ENCODE measurements around the gene NAGK.
"Not testable (repeated sequence)": the region's sequence is repeated elsewhere in the genome, so short reads cannot be mapped to it uniquely, and the experiment has no call there.

Gene NAGK

DNA sequence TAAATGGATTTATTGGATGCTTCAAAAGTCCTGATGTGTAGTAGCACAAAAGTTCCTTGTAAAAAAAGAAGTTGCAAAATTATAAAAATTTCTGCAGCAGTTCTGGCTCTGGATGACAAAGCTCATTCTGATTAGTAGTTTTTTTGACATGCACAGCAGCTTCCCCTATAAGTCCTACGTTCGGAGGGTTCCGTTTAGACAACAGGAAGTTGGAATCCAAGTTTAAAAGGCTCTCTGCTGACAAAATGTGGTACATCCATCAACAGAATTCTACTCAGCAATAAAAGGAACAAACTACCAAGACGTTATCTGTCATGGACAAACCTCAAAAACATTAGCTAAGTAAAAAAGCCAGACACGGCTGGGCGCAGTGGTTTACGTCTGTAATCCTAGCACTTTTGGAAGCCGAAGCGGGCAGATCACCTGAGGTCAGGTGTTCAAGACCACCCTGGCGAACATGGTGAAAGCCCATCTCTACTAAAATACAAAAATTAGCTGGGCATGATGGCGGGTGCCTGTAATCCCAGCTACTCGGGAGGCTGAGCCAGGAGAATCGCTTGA is 15.4 kb downstream of the NAGK start:
- not testable (repeated sequence) for H3K4me3 Mint-ChIP-seq; H3K27ac Mint-ChIP-seq; ATAC-seq; H3K9me3 Mint-ChIP-seq; DNase-seq (ENCODE audit: low spot score in 2 of 2)
- Mint-ChIP-seq H3K4me1 (peaks cover 11% of the 10 kb centered on the region), H3K36me3 (peaks cover 13% of the 10 kb centered on the region)

DNA sequence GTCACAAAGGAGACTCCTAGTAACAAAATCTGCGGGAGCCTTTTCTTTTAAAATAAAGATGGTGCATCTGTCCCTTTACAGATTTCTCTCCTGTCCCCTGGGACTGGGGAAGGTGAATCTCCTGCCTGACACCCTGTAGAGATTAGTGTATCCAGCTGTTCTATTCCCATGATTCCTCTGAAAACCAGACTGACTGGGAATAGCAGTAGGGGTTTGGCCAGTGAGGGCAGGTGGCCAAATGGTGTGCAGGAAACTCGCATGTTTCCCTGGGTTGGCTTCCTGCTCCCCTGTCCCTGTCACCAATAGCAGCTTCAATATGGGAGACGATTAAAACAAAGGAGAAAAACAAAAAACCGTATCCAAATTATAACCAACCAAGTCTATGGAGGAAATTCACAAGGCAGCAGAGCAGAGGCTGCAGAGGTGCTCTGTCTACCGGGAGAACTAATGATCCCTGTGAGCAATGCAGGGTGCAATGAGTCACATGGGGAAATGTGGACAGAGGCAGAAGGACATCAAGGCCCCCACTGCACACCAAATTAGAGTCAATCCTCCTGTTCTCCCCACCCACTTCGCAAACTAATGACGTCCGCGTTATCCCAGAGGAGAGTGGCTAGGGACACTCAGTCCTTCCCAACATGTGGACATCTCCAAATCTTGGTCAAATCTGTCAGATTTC is 17.0 kb downstream of the NAGK start:
- H3K36me3 Mint-ChIP-seq; DNase-seq (ENCODE audit: low spot score in 2 of 2); H3K9me3 Mint-ChIP-seq; H3K4me3 Mint-ChIP-seq; H3K27ac Mint-ChIP-seq; ATAC-seq: not testable (repeated sequence)
- H3K4me1 Mint-ChIP-seq: peaks cover 11% of the 10 kb centered on the region

DNA sequence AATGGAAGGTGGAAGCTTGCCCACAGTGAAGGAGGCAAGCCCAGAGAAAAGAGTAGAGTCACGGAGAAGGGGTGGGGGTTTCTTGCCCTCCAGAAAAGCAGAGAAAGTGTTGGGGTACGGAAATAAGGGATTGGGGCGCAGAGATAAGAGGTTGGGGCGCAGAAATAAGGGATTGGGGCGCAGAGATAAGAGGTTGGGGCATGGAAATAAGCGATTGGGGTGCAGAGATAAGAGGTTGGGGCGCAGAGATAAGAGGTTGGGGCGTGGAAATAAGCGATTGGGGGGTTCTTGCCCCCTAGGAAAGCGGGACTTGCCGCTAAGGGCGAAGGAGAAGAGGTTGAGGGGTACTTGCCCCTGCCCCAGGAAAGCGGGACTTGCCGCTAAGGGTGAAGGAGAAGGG is 21.0 kb downstream of the NAGK start:
- not testable (repeated sequence) for H3K36me3 Mint-ChIP-seq; ATAC-seq; H3K27ac Mint-ChIP-seq; H3K4me1 Mint-ChIP-seq; H3K9me3 Mint-ChIP-seq; H3K4me3 Mint-ChIP-seq; DNase-seq (ENCODE audit: low spot score in 2 of 2)

DNA sequence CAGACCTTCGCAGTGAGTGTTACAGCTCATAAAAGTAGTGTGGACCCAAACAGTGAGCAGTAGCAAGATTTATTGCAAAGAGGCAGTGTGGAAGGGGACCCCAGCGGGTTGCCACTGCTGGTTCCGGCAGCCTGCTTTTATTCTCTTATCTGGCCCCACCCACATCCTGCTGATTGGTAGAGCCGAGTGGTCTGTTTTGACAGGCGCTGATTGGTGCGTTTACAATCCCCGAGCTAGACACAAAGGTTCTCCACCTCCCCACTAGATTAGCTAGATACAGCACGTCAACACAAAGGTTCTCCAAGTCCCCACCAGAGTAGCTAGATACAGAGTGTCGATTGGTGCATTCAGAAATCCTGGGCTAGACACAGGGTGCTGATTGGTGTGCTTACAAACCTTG is 23.4 kb downstream of the NAGK start:
- not testable (repeated sequence) for ATAC-seq; DNase-seq (ENCODE audit: low spot score in 2 of 2); H3K27ac Mint-ChIP-seq; H3K9me3 Mint-ChIP-seq; H3K4me3 Mint-ChIP-seq; H3K36me3 Mint-ChIP-seq; H3K4me1 Mint-ChIP-seq

DNA sequence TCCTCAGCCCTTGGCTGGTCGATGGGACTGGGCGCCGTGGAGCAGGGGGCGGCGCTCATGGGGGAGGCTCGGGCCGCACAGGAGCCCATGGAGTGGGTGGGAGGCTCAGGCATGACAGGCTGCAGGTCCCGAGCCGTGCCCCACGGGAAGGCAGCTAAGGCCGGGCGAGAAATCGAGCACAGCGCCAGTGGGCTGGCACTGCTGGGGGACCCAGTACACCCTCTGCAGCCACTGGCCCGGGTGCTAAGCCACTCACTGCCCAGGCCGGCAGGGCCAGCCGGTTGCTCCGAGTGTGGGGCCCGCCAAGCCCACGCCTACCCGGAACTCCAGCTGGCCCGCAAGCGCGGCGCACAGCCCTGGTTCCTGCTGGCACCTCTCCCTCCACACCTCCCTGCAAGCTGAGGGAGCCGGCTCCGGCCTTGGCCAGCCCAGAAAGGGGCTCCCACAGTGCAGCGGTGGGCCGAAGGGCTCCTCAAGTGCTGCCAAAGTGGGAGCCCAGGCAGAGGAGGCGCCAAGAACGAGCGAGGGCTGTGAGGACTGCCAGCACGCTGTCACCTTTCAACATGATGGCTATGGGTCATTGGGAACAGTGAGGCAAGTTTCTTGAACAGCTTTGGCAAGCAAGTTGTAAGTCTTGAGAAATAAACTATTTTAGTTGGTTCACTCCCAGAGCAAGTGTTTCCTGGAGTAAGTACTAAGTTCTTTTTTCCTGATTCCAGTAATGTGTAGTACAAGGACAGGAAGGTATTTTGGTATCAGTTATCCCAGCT is 24.2 kb downstream of the NAGK start:
- H3K27ac Mint-ChIP-seq; DNase-seq (ENCODE audit: low spot score in 2 of 2); ATAC-seq; H3K36me3 Mint-ChIP-seq; H3K9me3 Mint-ChIP-seq; H3K4me1 Mint-ChIP-seq; H3K4me3 Mint-ChIP-seq: not testable (repeated sequence)

DNA sequence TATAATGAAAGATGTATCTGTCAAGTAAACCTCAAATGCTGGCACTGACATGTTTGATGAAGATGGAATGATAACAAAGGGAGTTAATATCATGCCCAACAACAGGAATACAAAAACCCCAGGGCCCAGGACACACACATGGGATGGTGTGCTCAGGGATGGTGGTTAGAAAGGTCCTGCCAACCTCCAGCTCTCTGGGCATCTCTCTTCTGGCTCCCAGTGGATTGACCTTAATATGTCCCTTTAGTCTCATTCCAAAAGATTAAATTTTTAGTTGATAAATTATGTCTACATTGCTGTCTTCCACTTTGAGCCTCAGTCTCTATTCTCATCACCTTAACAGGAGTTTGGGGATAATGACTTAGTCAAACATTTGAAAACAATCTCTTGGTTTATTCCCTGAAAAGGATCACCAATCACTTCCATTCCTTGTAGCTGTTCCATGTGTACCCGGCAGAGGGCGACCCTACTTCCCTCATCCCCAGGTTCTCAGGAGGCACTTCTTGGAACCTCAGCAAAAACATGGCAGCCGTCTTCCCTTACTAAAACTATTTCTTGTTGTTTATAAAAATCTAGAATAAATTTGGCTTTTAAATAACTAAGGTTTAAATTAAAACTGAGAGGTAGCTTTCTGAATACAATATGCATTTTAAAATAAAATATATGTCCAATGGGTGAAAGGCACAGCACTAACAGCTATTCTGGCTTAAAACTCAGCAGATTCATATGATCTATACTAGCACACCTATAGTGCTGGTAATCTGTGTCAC is 31.9 kb downstream of the NAGK start:
- no peaks in the 10 kb centered on the region for H3K4me1 Mint-ChIP-seq
- peaks cover 1% of the 10 kb centered on the region for H3K9me3 Mint-ChIP-seq
- ATAC-seq (peak; percentile 58), DNase-seq (ENCODE audit: low spot score in 2 of 2) (peak in 1 of 2 donors; percentile 23)
- no peaks in the 10 kb centered on the region for H3K36me3 Mint-ChIP-seq
- no peak overlapping the region for H3K4me3 Mint-ChIP-seq
- H3K27ac Mint-ChIP-seq: no peak overlapping the region

DNA sequence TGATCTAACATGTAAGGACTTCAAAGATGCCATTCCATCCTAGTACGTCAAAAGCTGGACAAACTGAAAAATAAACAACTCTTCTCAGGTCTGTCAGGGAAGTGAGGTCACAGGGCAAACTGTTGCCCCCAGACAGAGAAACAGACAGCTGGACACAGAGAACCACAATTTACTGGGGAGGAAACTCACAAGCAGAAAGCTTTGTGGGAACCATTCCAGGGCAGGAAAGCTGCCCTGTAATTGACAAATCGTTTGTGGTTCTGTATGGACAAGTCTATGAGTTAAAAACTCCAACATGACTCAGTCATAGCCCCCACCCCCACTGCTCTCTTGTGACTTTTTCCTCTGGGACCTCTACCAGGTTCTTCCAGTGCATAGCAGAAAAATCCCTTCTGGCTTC is 33.2 kb downstream of the NAGK start:
- no peak for ATAC-seq
- DNase-seq (ENCODE audit: low spot score in 2 of 2): no peak
- no peaks in the 10 kb centered on the region for H3K36me3 Mint-ChIP-seq
- no peak overlapping the region for H3K27ac Mint-ChIP-seq
- no peak overlapping the region for H3K4me3 Mint-ChIP-seq
- peaks cover 3% of the 10 kb centered on the region for H3K9me3 Mint-ChIP-seq
- no peaks in the 10 kb centered on the region for H3K4me1 Mint-ChIP-seq

DNA sequence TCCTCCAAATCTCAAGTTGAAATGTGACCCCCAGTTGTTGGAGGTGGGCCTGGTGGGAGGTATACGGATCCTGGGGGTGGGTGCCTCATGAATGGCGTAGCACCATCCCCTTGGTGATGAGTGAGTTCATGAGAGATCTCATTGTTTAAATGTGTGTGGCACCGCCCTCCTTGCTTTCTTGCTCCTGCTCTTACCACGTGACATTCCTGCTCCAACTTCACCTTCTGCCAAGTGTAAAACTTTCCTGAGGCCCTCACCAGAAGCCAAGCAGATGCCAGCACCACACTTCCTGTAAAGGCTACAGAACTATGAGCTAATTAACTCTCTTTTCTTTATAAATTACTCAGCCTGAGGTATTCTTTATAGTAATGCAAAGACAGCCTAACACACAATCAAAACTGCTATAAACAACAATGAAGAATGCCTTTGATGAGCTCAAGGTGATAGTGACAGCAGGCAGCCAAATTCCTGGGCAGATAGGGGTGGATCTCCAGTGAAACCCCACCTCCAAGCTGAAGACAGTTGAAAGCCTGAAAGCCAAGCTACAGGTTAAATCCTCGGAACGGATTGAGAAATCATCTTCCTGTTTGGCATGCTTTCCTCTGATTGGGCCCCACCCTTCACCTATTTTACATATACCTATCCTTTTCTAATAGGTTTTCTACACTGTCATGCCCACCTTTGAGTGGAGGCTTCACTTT is 34.7 kb downstream of the NAGK start:
- ATAC-seq (no peak), DNase-seq (ENCODE audit: low spot score in 2 of 2) (no peak)
- Mint-ChIP-seq H3K4me1 (no peaks in the 10 kb centered on the region), H3K36me3 (no peaks in the 10 kb centered on the region), H3K9me3 (peaks cover 3% of the 10 kb centered on the region), H3K27ac (no peak overlapping the region), H3K4me3 (no peak overlapping the region)

DNA sequence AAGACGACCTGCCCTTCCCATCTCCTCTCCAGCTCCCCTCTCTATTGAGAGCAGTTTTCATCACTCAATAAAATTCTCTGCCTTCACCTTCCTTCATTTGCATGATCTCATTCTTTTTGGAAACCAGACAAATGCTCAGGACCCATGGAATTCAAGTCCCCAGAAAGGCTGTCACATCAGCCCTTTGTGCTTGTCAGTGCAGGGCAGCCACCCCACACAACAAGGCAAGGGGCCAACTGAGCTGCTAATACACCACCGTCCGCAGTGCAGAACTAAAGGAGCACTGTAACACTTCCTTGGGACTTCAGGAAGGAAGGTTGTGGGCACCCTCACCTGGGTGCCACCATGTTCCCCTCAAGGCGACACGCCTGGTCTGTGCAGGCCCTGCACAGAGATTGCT is 35.4 kb downstream of the NAGK start:
- no peak for ATAC-seq

DNA sequence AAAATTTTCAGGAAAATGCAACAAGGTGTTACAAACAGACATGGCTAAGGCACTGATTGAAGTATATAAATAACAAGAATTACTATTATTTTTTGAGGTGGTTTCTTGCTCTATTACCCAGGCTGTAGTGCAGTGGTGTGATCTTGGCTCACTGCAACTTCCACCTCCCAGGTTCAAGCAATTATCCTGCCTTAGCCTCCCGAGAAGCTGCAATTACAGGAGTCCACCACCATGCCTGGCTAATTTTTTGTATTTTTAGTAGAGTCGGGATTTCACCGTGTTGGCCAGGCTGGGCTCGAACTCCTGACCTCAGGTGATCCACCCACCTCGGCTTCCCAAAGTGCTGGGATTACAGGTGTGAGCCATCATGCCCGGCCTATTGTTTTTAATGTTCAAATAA is 38.0 kb downstream of the NAGK start:
- H3K27ac Mint-ChIP-seq; H3K9me3 Mint-ChIP-seq; DNase-seq (ENCODE audit: low spot score in 2 of 2); H3K4me3 Mint-ChIP-seq; H3K4me1 Mint-ChIP-seq; ATAC-seq: not testable (repeated sequence)
- peaks cover 14% of the 10 kb centered on the region for H3K36me3 Mint-ChIP-seq

More for the DNA sequence above, 35.4 kb downstream of the NAGK start:
- H3K9me3 Mint-ChIP-seq: peaks cover 3% of the 10 kb centered on the region
- H3K27ac Mint-ChIP-seq: no peak overlapping the region
- H3K4me3 Mint-ChIP-seq: no peak overlapping the region
- no peak for DNase-seq (ENCODE audit: low spot score in 2 of 2)
- H3K4me1 Mint-ChIP-seq: no peaks in the 10 kb centered on the region
- peaks cover 1% of the 10 kb centered on the region for H3K36me3 Mint-ChIP-seq

DNA sequence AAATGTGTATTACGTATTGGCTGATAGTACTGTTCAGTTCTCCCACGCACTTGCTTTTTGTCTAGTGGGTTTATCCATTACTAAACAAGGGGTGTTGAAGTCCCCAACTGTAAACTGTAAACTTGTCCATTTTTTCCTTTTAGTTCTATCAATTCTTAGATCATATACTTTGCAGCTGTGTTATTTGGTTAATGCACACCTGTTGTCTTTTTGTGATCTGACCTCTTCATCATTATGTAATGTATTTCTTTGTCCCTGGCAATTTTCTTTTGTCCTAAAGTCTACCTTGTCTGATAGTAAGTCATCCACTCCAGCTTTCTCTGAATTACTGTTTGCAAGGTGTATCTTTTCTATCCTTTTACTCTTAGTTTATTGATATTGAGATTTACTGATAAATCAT is 39.6 kb downstream of the NAGK start:
- H3K27ac Mint-ChIP-seq: no peak overlapping the region
- no peak for DNase-seq (ENCODE audit: low spot score in 2 of 2)
- peaks cover 14% of the 10 kb centered on the region for H3K36me3 Mint-ChIP-seq
- peaks cover 3% of the 10 kb centered on the region for H3K9me3 Mint-ChIP-seq
- H3K4me3 Mint-ChIP-seq: no peak overlapping the region
- ATAC-seq: no peak
- H3K4me1 Mint-ChIP-seq: no peaks in the 10 kb centered on the region

DNA sequence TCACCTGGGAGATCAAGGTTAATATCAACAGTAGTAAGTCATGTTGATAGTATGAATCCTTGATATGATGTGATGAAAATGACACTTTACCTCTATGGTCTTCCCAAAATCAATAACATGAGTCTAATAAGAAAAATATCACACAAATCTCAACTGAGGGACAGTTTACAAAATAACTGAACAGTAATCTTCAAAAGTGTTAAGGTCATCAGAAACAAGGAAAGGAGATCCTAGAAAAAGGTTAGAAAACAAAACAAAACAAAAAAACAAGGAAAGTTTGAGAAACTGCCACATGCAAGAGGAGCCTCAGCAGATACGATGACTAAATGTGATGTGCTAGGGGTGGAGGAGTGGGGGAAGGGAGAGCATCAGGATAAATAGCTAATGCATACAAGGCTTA is 45.4 kb downstream of the NAGK start:
- H3K36me3 Mint-ChIP-seq: peaks cover 55% of the 10 kb centered on the region
- H3K4me1 Mint-ChIP-seq: peaks cover 14% of the 10 kb centered on the region
- no peak overlapping the region for H3K4me3 Mint-ChIP-seq
- no peak overlapping the region for H3K27ac Mint-ChIP-seq
- no peaks in the 10 kb centered on the region for H3K9me3 Mint-ChIP-seq
- ATAC-seq (no peak), DNase-seq (ENCODE audit: low spot score in 2 of 2) (no peak)

DNA sequence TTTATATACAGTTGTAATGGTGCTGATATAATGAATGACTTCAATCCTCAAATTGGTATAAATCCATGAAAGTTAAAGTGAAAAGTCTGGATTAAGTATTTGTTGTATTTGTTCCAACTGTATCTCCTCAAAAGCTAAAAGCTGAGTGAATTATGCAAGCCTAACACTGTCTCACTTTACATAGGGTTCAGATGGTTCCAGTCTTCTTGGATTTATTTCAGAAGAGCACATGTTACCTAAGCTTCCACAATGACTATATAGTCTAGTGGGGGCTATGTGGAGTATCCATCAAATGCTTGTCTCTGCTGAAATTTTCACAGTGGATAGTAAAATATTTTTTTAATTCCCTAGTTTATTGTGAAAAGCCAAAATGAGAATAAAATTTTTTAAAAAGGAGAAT is 48.6 kb downstream of the NAGK start:
- peaks cover 63% of the 10 kb centered on the region for H3K36me3 Mint-ChIP-seq
- ATAC-seq (no peak), DNase-seq (ENCODE audit: low spot score in 2 of 2) (no peak)
- no peak overlapping the region for H3K4me3 Mint-ChIP-seq
- no peak overlapping the region for H3K27ac Mint-ChIP-seq
- no peaks in the 10 kb centered on the region for H3K9me3 Mint-ChIP-seq
- peaks cover 14% of the 10 kb centered on the region for H3K4me1 Mint-ChIP-seq

DNA sequence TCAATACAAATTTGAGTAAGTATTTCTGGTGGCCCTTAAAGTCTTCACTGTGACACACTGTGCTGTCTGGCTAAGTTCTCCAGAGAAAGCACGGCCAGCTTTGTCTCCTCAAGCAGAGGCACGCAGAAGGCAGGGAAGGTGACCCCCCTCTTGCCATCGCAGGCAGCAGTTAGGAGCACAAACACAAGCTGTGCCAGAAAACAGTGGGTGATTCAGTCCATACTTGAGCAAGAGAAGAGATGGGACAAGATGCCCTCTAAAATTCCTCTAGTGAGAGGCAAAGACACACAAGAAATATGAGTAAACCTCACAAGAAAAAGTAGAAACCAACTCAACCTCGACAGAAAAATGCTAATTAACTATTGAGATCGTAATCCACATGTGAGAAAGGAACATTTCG is 51.7 kb downstream of the NAGK start:
- Mint-ChIP-seq H3K4me3 (no peak overlapping the region), H3K9me3 (no peaks in the 10 kb centered on the region), H3K4me1 (peaks cover 5% of the 10 kb centered on the region), H3K27ac (no peak overlapping the region), H3K36me3 (peaks cover 58% of the 10 kb centered on the region)
- ATAC-seq (no peak), DNase-seq (ENCODE audit: low spot score in 2 of 2) (no peak)

DNA sequence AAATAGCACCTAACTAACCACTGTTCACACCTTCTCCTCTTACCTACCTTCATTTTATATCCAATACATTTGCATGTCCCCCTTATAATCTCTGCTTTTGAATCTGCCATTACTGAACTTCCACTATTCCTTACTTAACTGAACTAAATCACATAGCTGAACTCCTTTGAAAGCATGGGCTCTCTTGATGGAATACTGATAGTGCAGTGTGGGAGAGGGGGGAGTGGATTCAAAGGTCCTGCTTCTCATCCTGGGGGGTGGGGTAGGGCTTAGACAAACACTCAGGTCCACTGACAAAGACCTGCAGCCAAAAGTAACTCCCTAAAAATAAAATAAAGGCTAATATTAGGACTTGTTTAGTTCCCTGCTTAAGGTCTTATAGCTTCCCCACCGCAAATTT is 53.0 kb downstream of the NAGK start:
- DNase-seq (ENCODE audit: low spot score in 2 of 2): no peak
- Mint-ChIP-seq H3K9me3 (no peaks in the 10 kb centered on the region), H3K27ac (no peak overlapping the region), H3K4me1 (peaks cover 5% of the 10 kb centered on the region), H3K4me3 (no peak overlapping the region), H3K36me3 (peaks cover 52% of the 10 kb centered on the region)
- no peak for ATAC-seq
